ENCODE measurements around the gene TMEM11. TPM values are rescaled to one million over a fixed set of nuclear protein-coding genes. Genes with fewer than 3 reads are reported as not detected.

The TMEM11 gene
- total and polyA plus RNA-seq, 2 of the 4 experiments (the other 2 are of a cell fraction): 19.9 to 44.7 TPM

DNA sequence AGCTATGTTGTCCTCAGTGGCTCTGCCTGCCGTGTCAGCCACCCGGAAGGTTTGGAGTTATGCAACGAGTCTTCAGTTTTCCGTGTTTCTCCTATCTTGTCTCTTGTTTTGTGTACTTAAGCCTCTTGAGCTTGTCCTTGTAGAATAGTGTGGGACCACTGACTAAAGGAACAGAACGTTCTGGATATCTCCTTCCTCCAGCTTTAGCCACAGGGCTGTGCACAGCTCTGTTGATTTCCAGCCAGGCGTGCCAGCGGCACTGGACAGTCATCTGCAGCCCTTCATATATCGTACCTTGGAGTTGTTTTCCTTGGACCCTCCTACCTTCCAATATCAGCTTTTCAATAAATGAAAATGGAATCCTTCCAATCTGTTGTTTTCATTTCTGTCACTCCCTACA lies 39.8 kb downstream of the TMEM11 start:
- Histone ChIP-seq H3K4me2 (ENCODE audit: low read depth, low read length) (no peak overlapping the region), H3K27ac (ENCODE audit: insufficient read depth, low read length) (no peak overlapping the region)

More for the DNA sequence above, 39.8 kb downstream of the TMEM11 start:
- Histone ChIP-seq H4K91ac (ENCODE audit: insufficient read depth, low read depth, low read length) (no peak overlapping the region), H2AK9ac (replicated peaks; ENCODE audit: low read depth, low read length, poor library complexity) (no peak overlapping the region), H3K36me3 (ENCODE audit: control insufficient read depth, insufficient read depth, low read length) (peaks cover 3% of the 10 kb centered on the region; the same call in 1 of the 2 replicates), H3K27me3 (ENCODE audit: control insufficient read depth, insufficient read depth, low read length) (no peaks in the 10 kb centered on the region), H3K4me3 (ENCODE audit: insufficient read depth, low read depth, low read length) (no peak overlapping the region), H2BK120ac (ENCODE audit: low read depth, low read length) (no peak overlapping the region), H3K18ac (ENCODE audit: low read depth, low read length) (no peak overlapping the region), H2BK20ac (ENCODE audit: low read depth, low read length) (no peak overlapping the region), H3K9ac (ENCODE audit: low read depth, low read length) (no peak overlapping the region), H3K14ac (replicated peaks; ENCODE audit: low read depth, low read length) (no peak overlapping the region), H3K56ac (ENCODE audit: extremely low read depth, insufficient read depth, low read length) (no peak overlapping the region), H3K4ac (ENCODE audit: low read depth, low read length) (no peak overlapping the region; the same call in 1 of the 2 replicates), H3K23ac (ENCODE audit: low read depth, low read length) (peak overlapping the region; percentile 56; the same call in 1 of the 2 replicates), H3K4me1 (ENCODE audit: control insufficient read depth, insufficient read depth, low read length) (peaks cover 2% of the 10 kb centered on the region), H2BK5ac (ENCODE audit: low read depth, low read length, poor library complexity, severe bottlenecking) (no peak overlapping the region), H2AFZ (replicated peaks; ENCODE audit: low read length, poor library complexity) (no peak overlapping the region), H4K20me1 (ENCODE audit: insufficient read depth, low read length) (no peaks in the 10 kb centered on the region), H2AK5ac (ENCODE audit: low read depth, low read length) (no peak overlapping the region), H2BK15ac (ENCODE audit: low read depth, low read length) (no peak overlapping the region), H3K79me1 (ENCODE audit: low read depth in 1 of 2, low read length in 2 of 2) (peaks cover 3 to 4% of the 10 kb centered on the region in 2 experiments; a peak in 3 of 4 replicates), H3K9me3 (ENCODE audit: control insufficient read depth, insufficient read depth, low read length) (no peaks in the 10 kb centered on the region), H3K9me1 (ENCODE audit: insufficient read depth, low read length) (peaks cover 20% of the 10 kb centered on the region; the same call in 1 of the 2 replicates), H4K8ac (ENCODE audit: low read depth in 2 of 2, low read length in 2 of 2) (no peak overlapping the region), H4K5ac (ENCODE audit: low read depth, low read length) (no peak overlapping the region)
- DNase-seq (no peak), ATAC-seq (ENCODE audit: low read depth) (no peak)
- dilution Hi-C loops (cut with HindIII; ENCODE audit: low sequenced_read_pairs, unreplicated experiment): no loop called here
- no TSS peak for BruUV-seq (replicated peaks)
- intact Hi-C loops (cut with micrococcal nuclease): no loop called here
- TF ChIP-seq RAD21 (IDR thresholded peaks at IDR 0.05; ENCODE audit: low read length): no peak
- TF ChIP-seq RFX5 (IDR thresholded peaks at IDR 0.05; ENCODE audit: low read depth, low read length): no peak
- no peak for TF ChIP-seq RCOR1 (IDR thresholded peaks at IDR 0.05; ENCODE audit: insufficient replicate concordance, low read length)
- no peak for TF ChIP-seq NFE2L2 (IDR thresholded peaks at IDR 0.05; ENCODE audit: low read depth, low read length)
- TF ChIP-seq MAZ (IDR thresholded peaks at IDR 0.05; ENCODE audit: borderline replicate concordance, low read depth, low read length): no peak
- 100% methylated on average over 4 of the region's 8 CpGs; no CpG with 5 or more reads in 1 of the 2 experiments for WGBS, 2 experiments (ENCODE audit: extremely low coverage in 2 of 2, insufficient read length in 1 of 2)
- CTCF ChIA-PET: no interaction called here
- POLR2A ChIA-PET (ENCODE audit: unreplicated experiment): no interaction called here
- in situ Hi-C loops (cut with MboI; ENCODE audit: low sequenced_read_pairs): no loop called here

Data from IMR-90 (cell line).